Body of pancreas (tissue), 4 donors: ENCODE data around the gene GRIN2C. TPM values are rescaled to one million over a fixed set of nuclear protein-coding genes. Genes with fewer than 3 reads are reported as not detected.
"Not testable (repeated sequence)": the region's sequence is repeated elsewhere in the genome, so short reads cannot be mapped to it uniquely, and the experiment has no call there.

ENCODE experiments used
- ATAC-seq: fragments of 150-250 bp; one replicate; pipeline ENCODE4 v1.9.1; 2016
- DNase-seq, 4 donors: peaks; one replicate each; pipeline ENCODE4 v3.0.0-alpha.2; 2019
- H3K27ac ChIP-seq, 4 donors: fragments of 200-600 bp; sonication (generic); 1 replicate in 3 of 4; 2 replicates in 1 of 4; pipeline versions ENCODE4 v1.5.1 to v1.6.1; 2016 to 2019; ENCODE audit warnings: mild to moderate bottlenecking in 1 of 4, mixed read lengths in 1 of 4, moderate library complexity in 1 of 4
- H3K27me3 ChIP-seq, 2 donors: fragments of 200-600 bp; sonication (generic); one replicate each; pipeline ENCODE4 v1.6.0; 2016; ENCODE audit warnings: mild to moderate bottlenecking in 1 of 2
- H3K36me3 ChIP-seq, 2 donors: fragments of 200-600 bp; sonication (generic); replicated peaks in 1 of 2; 2 replicates each; pipeline ENCODE4 v1.5.1; 2016; ENCODE audit warnings: low read depth in 2 of 2; ENCODE audit not compliant: insufficient read depth in 1 of 2
- H3K4me1 ChIP-seq: fragments of 200-600 bp; sonication (generic); one replicate; pipeline ENCODE4 v1.6.0; 2016
- H3K4me3 ChIP-seq, 2 donors: fragments of 200-600 bp; sonication (generic); 1 replicate in 1 of 2; 2 replicates in 1 of 2; pipeline ENCODE4 v1.5.1; 2016 to 2019
- H3K9me3 ChIP-seq, 3 donors: fragments of 200-600 bp; sonication (generic); 1 replicate in 2 of 3; 2 replicates in 1 of 3; pipeline ENCODE4 v1.5.1; 2016
- POLR2A ChIP-seq, 3 donors: fragments of 450-650 bp; IDR thresholded peaks; one replicate each; pipeline ENCODE4 v1.6.1; 2016; ENCODE audit warnings: antibody characterized with exemption in 3 of 3, mild to moderate bottlenecking in 2 of 3
- WGBS, 2 donors: methylation state at CpG; one replicate each; pipeline ENCODE4 v1.1.5; 2017; 5-methylcytosine and 5-hydroxymethylcytosine counted together
- intact Hi-C: fragments of 100-400 bp; cut with DNase I; formaldehyde crosslinking; loops from one replicate; pipeline ENCODE4 v1.15.1; 2023
- total RNA-seq, 2 donors: library from RNA; depleted of rRNA; stranded (reverse); fragments of >200 nt; gene quantifications; one replicate each; pipeline ENCODE4 v1.1.0, GENCODE V29; 2016
- TF ChIP-seq, protein P1 (sequence below), 7 experiments: fragments of 450-650 bp in 4 of 7; fragments of 200-600 bp in 3 of 7; sonication (generic) in 3 of 7; IDR thresholded peaks; one replicate each; pipeline ENCODE4 v1.5.1; 2016 to 2019; ENCODE audit warnings: antibody characterized with exemption in 7 of 7

The GRIN2C gene
- total RNA-seq, 2 donors from 2014 or later, result not detected

DNA sequence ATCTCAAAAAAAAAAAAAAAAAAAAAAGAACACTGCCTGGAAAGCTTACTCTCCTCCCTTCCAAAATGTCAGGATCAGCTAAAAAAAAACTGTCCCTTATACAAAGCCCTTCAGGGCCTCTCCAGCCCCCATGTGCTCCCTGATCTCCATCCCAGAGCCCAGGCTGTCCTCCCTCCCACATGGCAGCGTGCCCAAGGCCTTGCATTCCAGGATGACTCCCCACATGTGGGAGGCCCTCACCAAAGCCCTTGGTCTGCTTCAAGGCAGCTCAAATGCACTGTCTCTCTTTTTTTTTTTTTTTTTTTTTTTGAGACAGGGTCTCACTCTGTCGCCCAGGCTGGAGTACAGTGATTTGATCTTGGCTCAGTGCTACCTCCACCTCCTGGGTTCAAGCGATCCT, 10.8 kb upstream of the GRIN2C start:
- Histone ChIP-seq H3K36me3 (no peaks in the 10 kb centered on the region), H3K27me3 (no peaks in the 10 kb centered on the region), H3K4me1 (peaks cover 36% of the 10 kb centered on the region), H3K9me3 (no peaks in the 10 kb centered on the region), H3K27ac (no peak overlapping the region), H3K4me3 (no peak overlapping the region)
- TF ChIP-seq, protein P1, sequence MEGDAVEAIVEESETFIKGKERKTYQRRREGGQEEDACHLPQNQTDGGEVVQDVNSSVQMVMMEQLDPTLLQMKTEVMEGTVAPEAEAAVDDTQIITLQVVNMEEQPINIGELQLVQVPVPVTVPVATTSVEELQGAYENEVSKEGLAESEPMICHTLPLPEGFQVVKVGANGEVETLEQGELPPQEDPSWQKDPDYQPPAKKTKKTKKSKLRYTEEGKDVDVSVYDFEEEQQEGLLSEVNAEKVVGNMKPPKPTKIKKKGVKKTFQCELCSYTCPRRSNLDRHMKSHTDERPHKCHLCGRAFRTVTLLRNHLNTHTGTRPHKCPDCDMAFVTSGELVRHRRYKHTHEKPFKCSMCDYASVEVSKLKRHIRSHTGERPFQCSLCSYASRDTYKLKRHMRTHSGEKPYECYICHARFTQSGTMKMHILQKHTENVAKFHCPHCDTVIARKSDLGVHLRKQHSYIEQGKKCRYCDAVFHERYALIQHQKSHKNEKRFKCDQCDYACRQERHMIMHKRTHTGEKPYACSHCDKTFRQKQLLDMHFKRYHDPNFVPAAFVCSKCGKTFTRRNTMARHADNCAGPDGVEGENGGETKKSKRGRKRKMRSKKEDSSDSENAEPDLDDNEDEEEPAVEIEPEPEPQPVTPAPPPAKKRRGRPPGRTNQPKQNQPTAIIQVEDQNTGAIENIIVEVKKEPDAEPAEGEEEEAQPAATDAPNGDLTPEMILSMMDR (IDR thresholded peaks at IDR 0.05), result no peak
- no peak for TF ChIP-seq POLR2A (IDR thresholded peaks at IDR 0.05)
- 75 to 85% methylated on average over 2 to 3 of the region's 3 CpGs for WGBS, 2 donors
- intact Hi-C loops, result no loop called here
- no peak for ATAC-seq
- no peak for DNase-seq

DNA sequence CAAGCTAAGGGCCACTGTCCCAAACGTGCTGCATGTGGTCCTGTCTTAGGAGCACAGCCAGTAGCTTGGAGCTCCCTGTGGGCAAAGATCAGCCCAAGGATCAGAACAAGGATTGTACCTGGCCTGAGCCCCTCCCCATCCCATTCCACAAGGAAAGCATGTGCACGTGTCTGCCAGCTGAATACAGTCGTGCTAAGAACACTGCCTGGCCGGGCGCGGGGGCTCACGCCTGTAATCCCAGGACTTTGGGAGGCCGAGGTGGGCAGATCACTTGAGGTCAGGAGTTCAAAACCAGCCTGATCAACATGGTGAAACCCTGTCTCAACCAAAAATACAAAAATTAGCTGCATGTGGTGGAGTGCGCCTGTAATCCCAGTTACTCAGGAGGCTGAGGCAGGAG, 10.3 kb upstream of the GRIN2C start:
- intact Hi-C loops, DNase-seq, H3K4me3 ChIP-seq, ATAC-seq, H3K27me3 ChIP-seq, H3K36me3 ChIP-seq, H3K27ac ChIP-seq, H3K9me3 ChIP-seq: not testable (repeated sequence)
- peaks cover 32% of the 10 kb centered on the region for H3K4me1 ChIP-seq
- 86 to 91% methylated on average over 7 to 9 of the region's 9 CpGs for WGBS, 2 donors

DNA sequence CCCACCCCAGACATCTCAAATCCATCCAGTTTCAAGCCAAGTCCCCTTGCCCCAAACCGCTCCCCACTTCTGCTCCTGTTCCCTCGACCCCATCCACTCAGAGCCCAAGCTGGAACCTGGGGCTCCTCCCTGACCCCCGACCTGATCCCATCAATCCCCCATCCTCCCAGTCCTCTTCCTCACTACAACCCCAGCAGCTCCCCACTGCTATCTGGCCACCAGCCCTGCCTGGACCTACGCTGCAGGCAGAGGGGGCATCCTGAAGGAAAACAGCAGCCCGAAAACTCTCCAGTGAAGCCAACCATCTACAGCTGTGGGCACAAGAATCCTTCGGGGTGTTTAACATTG, 9.2 kb upstream of the GRIN2C start:
- no peak for ATAC-seq

DNA sequence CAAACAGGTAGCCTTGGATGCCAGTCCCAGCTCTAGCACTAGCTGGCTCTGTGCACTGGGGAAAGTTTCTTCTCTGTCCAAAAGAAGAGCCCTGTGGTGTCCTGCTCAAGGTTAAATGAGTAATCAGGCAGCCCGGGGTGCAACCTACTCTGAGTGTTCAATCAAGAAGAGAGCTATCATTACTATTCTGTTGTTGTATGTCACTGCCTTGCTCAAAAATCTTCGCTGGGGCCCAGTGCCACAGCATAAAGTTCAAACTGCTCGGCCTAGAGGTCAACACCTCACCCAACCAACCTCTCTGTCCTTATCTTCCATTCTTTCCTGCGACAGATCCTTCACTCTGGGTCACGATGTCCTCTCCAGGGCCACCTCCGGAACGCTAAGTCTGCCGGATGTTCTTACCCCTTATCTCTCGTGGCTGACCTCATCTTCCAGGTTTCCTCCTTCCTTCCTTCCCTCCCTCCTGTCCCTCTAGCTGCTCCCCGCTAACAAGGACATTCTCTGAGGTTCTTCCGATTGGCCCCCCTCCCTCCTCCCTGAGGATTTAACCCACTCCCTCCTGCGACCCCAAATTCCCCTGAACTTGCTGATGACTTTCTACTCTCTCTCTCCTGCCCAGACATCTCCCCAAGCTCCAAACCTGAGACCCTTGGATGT, 8.7 kb upstream of the GRIN2C start:
- intact Hi-C loops, result loop anchor here (5.0 kb wide), 1 partner anchor 126 kb away; no protein-coding TSS in a partner anchor

More for the DNA sequence above, 9.2 kb upstream of the GRIN2C start:
- Histone ChIP-seq H3K27ac (no peak overlapping the region), H3K4me1 (peaks cover 22% of the 10 kb centered on the region), H3K27me3 (no peaks in the 10 kb centered on the region), H3K4me3 (no peak overlapping the region), H3K9me3 (no peaks in the 10 kb centered on the region), H3K36me3 (no peaks in the 10 kb centered on the region)
- intact Hi-C loops, result loop anchor here (5.0 kb wide), 1 partner anchor 127 kb away; no protein-coding TSS in a partner anchor
- 82 to 94% methylated on average over 6 of the region's 6 CpGs for WGBS, 2 donors
- TF ChIP-seq, protein P1 (IDR thresholded peaks at IDR 0.05), result no peak
- TF ChIP-seq POLR2A (IDR thresholded peaks at IDR 0.05), result no peak
- DNase-seq, result no peak

DNA sequence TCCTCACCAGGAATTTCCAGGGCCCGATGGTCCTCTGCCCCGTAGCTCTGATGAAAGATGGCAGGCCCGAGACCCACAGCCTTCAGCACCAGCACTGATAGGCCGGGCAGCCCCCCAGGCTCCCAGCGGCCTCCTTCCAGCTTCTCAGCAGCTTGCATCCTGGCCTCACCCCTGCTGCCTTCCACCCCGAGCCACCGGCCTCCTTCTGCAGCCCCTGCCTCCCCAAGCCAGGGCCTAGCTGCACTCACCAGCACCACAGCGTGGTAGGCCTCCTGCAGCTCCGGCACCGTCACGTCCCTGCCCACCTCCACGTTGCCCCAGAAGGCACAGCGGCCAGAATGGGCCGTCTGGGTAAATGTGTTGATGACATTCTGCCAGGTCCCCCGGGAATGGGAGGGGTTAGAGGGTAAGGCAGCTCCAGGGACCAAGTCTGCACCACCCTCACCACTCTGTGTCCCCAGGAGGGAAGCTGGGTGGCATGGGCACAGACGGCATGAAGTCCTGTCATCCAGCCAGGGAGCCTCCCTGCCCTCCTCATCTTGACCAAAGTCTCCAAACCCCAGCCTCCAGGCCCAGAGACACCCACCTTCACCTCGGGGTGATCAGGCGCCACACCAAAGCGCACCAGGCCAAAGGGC, 6.6 kb upstream of the GRIN2C start:
- Histone ChIP-seq H3K27me3 (peaks cover 0 to 9% of the 10 kb centered on the region in 2 donors), H3K9me3 (no peaks in the 10 kb centered on the region)

More for the DNA sequence above, 8.7 kb upstream of the GRIN2C start:
- H3K36me3 ChIP-seq, result no peaks in the 10 kb centered on the region
- H3K27me3 ChIP-seq, result no peaks in the 10 kb centered on the region
- no peak overlapping the region for H3K4me3 ChIP-seq
- DNase-seq (no peak), ATAC-seq (no peak)
- TF ChIP-seq POLR2A (IDR thresholded peaks at IDR 0.05), result no peak
- TF ChIP-seq, protein P1 (IDR thresholded peaks at IDR 0.05), result no peak
- no peaks in the 10 kb centered on the region for H3K9me3 ChIP-seq
- H3K4me1 ChIP-seq, result peaks cover 19% of the 10 kb centered on the region
- no peak overlapping the region for H3K27ac ChIP-seq
- WGBS, 2 donors, result 70 to 82% methylated on average over 12 of the region's 12 CpGs

More for the DNA sequence above, 6.6 kb upstream of the GRIN2C start:
- H3K27ac ChIP-seq, result no peak overlapping the region
- 78 to 81% methylated on average over 7 to 19 of the region's 19 CpGs for WGBS, 2 donors
- ATAC-seq (no peak), DNase-seq (no peak)
- TF ChIP-seq POLR2A (IDR thresholded peaks at IDR 0.05), result no peak
- TF ChIP-seq, protein P1 (IDR thresholded peaks at IDR 0.05), result no peak
- H3K4me1 ChIP-seq, result peaks cover 13% of the 10 kb centered on the region
- intact Hi-C loops, result loop anchor here (5.0 kb wide), 1 partner anchor 124 kb away; no protein-coding TSS in a partner anchor
- no peak overlapping the region for H3K4me3 ChIP-seq
- H3K36me3 ChIP-seq, result no peaks in the 10 kb centered on the region
